DMS 273 treated with DMSO at 0.1 percent for 48 hours (cell line): ENCODE measurements around the gene DTNB.
"Not testable (repeated sequence)": the region's sequence is repeated elsewhere in the genome, so short reads cannot be mapped to it uniquely, and the experiment has no call there.

ENCODE experiments used
- DNase-seq: peaks from one replicate; lab custom pipeline; 2025; lab: John Stamatoyannopoulos, UW

The DTNB gene

DNA sequence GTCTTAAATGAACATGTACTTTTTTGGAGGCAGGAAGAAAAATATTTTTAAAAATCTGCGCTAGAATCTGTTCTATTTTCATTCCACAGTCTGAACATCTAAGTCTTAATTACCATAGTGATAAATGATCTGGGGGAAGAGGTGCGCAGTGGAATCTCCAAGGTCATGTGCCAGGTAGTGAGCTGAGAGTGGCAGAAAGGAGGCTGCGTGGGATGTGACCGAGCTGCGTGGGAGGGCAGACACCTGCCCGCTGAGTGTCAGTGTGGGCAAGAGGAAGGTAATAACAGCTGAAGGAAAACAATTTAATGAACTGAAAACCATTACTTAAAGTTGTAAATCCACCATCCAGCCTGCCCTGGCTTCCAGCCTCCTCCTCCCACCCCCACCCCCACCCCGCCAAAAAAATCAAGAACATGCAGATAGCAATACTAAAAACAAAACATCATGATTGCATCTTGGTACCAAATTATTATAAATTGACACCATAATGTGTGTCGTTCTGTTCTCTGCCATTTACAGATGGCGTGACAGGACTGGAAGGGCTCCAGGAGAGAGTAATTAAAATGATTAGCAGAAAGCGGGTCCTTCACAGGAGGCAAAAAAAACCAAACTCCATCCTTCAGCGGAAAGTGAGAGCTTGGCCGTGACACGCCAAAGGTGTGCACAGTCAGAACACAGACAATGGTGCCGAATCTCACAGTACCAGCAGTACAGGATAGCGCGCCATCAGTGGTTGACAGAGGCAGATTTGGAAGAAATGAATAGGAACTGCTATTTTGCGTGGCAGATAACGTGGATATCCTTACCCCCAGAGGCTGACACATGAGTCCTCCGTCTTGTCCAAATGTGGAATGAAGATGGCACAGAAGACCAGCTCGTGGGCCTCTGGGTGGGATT lies 11.4 kb upstream of the DTNB start:
- DNase-seq: no peak

DNA sequence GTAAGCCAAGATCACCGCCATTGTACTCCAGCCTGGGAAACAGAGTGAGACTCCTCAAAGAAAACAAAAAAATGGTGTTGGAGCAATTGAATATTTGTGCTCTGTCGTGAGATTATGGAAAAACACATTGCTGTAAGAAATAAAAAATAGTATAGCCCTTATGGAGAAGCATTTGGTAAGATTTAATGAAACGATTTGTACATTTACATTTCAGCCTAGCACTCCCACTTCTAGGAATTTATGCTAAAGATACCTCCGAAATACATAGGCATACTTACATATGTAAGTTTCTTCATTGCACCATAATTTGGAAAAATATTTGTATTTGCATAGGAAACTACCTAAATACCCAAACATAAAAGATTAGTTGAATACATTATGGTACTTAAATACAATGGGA lies 8.7 kb upstream of the DTNB start:
- DNase-seq: no peak

DNA sequence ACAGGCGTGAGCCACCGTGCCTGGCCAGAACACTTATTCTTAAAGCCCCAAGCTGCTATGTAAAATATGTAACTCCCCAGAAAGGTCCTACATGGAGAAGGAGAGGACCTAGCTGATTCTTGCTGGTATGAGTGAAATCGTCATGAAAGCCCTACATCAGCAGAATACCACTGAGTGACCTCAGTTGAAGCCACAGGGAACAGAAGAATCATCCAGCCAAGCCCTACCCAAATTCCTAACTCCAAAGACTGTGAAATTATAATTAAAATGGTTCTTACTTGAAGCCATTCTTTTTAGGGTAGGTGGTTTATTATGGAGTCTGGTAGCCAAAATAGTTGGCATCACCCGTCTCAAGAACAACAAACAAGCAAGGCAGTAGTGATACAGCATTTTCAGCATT lies 4.5 kb upstream of the DTNB start:
- DNase-seq: no peak

DNA sequence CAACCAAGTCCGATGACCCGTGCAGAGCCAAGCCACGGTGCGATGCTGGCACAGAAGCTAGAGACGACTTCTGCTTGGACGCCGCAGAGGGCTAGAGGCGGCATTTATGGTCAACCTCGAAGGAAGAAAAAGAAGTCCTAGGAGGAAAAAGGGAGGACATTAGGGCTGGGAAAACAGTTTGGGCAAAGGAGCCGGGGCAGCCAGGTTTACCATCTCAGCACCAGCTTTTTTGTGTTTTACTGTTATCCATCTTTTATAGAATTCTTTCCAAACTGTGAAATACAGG lies 643 bp upstream of the DTNB start:
- DNase-seq: no peak

DNA sequence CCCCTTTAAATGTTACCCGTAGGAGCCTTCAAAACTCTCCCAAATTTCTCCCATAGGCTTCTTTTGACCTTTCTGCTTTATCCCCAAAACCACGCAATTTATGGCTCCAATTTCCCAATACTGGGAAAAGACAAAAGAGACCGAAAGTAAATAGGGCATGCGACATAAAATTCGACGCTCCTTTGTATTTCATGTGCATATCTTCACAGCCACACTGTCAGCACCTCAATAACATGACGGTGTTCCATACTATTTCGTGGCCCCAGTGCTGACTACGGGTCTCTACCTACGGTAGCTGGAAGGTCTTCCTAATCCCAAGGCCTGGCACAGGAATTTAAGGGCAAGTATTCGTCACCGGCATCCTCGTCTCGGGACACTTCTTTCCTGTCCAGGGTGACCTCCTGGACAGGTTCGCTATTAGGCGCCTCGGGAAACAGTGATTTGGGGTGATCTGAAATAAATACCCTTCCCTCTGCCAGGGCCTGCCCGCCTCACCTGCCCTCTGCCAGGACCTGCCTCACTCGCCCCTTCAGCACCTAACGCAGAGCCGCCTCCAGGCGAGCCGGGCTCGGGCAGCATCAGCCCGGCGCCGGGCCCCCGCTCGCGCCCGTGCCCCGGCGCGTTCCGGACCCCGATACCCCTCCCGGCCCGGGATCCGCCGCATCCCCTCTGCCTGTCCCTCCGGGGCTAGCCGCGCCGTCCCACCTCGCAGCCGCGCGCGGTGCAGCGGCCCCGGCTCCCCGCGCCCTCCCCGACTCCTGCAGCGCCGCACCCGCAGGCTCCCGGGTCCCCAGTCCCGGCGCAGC lies 680 bp downstream of the DTNB start:
- DNase-seq: no peak

DNA sequence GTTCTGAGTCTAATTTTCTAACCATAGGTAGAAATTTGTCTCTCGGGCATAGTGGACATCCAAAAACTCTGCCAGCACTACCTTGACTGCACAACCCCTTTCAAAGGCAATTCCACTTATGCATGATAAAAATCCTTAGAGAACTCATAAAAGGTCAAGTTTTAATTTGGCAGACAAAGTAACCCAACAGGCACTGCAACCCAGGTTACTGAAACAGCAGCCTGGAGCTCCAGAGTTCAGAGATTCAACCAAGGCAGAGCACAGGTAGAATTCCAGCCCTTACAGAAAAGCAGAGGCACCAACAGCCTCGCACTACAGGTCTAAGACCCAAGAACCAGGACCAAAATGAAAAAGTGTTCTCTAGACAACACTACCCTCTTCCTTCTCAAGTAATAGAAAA lies 1.8 kb downstream of the DTNB start:
- DNase-seq: no peak

DNA sequence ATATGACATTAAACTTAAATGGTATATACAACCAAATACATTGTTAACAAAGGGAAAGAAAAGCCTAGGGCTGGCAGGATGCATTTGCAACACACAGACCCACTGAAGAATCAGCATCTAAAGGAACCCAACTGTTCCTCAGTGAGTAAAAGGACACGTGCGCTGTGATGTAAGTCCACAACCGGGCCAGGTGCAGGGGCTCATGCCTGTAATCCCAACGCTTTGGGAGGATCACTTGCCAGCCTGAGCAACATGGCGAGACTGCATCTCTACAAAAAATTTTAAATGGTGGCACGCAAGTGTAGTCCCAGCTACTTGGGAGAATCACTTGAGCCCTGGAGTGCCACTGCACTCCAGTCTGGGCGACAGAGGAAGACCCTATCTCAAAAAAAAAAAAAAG lies 3.9 kb downstream of the DTNB start:
- no peak for DNase-seq

DNA sequence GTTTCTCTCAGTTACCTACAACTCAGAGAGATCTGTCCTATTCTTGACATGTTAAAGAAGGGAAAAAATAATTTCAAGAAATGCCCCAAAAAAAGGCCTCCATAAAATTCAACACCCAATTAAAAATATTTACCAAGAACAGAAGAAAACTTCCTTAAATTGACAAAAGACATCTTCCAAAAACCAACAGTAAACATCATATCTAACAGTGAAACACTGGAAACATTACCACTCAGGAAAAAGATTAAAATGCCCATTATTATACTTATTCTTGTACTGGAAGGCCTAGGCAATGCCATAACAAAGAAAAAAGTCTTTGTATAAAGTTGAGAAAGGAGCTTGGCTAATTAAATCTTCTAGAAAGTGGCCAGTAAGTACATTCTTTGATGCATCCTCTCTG lies 7.2 kb downstream of the DTNB start:
- no peak for DNase-seq

DNA sequence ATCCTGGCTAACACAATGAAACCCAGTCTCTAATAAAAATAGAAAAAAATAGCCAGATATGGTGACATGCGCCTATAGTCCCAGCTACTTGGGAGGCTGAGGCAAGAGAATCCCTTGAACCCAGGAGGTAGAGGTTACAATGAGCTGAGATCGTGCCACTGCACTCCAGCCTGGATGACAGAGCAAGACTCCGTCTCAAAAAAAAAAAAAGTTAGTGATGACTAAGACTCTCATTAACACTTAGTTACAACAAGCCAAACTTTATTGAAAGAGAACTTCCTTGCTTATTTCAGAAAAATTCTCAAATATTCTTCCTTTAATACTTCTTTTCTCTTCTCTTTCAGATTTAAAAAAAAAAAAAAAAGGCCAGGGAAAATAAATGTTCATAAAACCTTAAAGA lies 7.9 kb downstream of the DTNB start:
- not testable (repeated sequence) for DNase-seq

DNA sequence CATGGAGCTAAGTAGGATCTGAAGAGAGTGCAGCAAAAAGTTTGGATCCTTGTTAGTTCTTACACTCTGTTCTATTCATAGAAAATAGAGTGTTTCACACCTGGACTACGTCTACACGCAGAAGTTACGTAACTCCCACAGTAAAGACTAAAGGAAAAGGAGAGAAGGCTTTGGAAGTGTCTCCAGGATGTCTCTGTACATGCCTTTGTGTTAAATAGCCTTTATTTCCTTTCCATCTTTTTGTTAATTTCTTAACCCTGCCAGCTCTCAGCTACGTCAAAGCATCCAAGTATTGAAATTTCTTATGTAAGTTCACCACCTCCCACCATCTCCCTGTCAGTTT lies 8.4 kb downstream of the DTNB start:
- no peak for DNase-seq

DNA sequence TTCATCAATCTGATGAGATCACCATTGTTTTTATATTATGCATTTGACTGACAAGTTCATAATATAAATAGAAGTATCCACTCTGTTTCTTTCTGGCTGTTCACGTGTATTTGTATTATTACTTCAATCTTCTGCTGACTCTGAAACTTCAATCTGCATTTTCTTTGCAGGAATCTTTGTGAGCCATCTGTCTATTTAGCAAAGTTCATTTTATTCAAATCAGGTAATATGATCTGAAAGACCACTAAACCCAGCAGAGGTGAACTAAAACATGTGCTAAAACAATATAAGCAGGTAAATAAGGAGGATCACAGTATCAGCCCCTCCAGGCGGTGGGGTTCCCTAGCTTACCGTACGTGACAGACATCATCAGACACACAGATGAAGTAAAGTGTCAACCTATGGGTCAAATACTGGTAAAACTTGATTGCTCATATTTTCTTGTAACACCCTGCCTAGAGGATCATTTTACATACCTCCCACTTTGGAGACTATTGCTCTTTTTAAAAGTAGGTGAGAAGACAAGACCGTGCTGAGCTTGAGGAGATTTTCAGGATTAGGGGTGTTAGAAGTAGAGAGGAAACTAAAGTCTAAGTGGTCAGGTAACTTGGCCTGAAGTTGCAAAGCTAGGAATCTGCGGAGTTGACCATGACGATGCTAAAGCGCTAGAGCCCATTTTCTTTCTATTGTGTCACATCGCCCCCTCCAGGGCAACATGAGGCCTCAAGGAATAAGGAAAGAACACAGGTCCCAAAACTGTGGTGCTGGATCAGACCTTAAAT lies 9.0 kb downstream of the DTNB start:
- peak; percentile 52 for DNase-seq

DNA sequence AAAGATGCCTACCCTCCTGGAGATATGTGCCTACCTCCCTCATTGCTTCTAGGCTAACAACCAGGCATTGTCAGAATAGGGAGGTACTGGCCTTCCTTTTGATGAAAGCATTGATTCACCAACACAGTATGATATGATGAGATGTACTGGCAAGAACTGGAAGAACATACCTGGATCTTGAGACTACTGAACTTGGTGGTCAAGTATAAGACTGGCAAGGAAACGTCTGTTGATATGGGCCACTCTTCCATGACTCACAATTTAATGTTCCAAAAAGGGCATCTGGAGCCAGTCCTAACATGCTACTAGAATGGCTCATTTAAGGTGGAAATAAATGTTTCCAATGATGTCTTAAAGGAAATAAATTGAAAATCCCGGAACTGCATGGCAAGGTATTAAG lies 18.1 kb downstream of the DTNB start:
- DNase-seq: no peak

DNA sequence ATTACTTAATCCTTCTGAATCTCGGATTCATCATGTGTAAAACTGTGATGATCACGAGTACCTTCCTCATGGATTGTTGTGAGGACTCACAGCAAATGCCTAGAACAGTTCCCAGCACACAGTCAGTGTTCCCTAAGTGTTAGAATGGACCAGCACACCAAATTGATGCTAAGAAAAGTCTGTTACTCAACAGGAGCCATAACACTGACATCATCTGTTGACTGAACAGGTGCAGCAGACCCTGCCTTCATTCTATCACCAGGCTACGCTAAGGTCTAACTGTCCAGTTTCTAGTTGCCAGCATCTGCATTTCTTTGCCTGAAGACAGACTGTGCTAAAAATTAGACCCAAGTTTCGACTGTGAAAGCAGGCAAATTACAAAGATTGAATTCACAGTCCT lies 18.6 kb downstream of the DTNB start:
- DNase-seq: no peak

DNA sequence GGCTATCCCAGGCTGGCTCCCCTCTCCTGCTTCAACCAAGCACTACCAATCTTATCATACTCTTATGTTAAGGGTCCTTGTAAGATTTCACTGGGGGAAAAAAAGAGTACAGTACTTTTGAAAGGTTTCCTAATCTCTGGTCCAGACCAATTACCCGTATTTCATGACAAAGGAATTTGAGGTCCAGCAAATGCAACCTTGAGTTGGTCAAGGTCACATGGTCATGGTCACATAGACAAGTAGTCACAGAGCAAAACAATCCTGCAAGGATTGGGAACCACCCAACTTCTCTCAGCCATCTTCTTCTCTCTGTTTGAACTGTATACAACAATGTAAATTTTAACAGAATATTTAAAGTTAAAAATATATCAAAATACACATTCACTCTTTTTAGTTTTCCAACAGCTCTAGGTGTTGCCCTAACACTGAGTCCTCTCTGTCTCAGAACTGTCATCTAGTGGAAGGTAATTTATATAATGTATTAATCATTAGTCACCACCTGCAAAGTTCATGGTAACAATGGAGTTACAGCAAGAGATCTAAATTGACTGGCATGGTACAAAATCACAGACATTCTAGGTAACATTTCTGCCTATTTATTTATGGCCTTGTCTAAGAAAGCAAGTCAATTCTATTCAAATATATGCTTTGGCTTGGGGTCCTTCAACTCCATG lies 21.5 kb downstream of the DTNB start:
- no peak for DNase-seq

DNA sequence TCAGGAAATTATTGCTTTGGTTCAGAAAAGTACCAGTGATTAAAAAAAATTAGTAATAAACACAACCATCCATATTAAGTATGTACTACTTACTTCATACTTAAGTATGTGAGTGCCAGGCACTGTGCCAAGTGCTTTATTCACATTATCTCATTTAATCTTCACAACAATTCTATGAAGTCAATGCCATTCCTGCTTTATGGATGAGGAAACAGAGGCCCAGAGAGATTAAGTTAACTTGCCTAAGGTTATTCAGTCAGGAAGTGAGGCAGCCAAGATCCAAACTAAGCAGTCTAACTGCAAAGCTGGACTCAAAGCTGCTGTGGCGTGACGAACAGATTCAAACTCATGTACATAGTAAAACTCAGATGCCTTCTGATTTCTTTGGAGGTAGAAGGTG lies 22.3 kb downstream of the DTNB start:
- DNase-seq: no peak

DNA sequence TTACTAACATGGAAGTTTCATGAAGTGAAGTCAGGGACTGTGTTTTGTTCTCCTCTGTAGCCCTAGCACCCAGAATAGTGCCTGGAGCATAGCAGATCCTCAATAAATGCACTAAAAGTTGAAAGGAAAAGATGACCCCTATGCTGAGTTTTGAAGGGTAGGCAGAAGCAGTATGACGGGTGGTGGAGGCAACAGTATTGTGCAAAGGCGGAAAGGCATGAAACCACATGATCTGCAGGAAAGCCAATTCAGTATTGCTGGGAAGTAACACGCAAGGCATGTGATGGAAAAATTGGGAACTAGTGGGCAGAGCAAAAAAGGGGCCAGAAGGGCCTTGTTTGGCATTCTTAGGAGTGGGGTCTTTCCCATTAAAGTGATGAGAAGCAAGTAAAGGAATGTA lies 23.1 kb downstream of the DTNB start:
- DNase-seq: no peak

DNA sequence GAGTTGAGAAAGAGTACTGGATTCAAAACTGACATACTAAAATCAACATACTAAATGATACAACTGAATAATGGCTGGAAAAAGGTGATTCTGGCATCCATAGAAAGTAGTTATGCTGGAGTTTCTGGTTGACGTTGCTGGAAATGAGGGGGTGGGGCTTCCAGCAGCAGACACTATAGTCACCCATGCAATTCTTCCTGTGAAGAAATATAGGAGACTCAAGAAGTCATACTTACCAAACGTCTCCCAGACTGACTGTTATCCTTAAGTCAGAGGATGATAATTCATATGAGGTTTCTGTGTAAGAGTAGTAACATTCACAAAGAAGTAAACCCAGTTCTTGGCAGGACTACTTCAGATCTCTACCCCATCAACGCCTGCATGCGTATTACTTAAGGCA lies 23.6 kb downstream of the DTNB start:
- no peak for DNase-seq

DNA sequence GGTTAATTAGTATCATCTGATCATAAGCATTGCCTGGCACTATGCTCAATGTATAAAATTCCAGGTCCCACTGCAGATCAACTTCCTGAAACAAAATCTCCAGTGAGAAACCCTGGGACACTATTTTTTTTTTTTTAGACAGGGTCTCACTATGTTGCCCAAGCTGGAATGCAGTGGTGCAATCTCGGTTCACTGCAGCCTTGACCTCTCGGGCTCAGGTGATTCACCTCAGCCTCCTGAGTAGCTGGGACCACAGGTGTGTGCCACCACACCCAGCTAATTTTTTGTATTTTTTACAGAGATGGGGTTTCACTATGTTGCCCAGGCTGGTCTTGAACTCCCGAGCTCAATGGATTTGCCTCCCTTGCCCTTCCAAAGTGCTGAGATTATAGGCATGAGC lies 31.1 kb downstream of the DTNB start:
- no peak for DNase-seq

DNA sequence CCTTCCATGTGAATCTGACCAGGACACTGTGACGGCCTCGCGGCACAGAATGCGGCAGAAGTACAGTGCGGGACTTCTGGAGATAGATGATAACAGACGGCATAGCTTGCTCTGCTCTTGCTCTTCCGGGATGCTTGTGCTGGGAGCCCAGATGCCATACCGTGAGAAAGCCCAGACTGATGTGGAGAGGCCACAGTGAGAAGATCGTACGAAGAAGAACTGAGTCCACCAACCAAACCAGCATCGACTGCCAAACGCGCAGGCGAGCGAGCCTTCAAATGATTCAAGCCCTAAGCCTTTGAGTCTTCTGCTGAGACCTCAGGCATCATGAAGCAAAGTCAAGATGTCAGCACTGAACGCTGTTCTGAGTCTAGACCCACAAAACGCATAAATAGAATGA lies 33.7 kb downstream of the DTNB start:
- no peak for DNase-seq

DNA sequence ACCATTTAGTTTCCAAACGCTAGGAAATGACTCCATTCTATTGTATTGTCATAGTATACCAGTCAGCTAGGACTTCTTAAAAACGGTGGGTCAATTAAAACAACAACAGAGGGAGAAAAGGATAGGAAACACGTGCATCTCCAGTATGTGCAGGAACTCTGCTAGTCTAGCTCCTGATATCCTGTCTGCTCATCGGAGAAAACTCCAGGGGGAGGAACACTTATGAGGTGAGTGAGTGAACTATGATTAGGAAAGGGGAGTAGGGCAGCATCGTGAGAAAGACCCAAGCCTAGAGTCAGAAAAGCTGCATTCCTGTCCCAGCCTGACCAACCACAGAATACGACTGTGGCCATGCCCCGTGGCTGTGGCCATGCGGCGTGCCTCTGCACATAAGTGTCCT lies 34.2 kb downstream of the DTNB start:
- DNase-seq: no peak

DNA sequence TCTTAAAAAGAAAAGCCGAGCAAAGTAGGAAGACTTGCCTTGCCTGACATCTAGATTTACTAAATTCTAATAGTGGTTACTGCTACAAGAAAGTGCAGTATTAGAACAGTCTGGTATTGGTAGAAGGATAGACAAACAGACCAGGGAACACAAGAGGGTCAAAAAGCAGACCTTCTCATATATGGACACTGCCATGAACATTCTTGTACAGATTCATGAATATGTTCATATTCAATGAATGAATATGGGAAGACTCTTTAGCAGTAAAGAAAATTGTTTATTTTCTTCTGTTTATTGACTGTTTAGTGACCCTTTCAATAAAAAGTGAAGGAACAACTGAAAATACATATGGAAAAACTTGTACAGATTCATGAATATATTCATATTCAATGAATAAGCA lies 37.6 kb downstream of the DTNB start:
- DNase-seq: no peak

DNA sequence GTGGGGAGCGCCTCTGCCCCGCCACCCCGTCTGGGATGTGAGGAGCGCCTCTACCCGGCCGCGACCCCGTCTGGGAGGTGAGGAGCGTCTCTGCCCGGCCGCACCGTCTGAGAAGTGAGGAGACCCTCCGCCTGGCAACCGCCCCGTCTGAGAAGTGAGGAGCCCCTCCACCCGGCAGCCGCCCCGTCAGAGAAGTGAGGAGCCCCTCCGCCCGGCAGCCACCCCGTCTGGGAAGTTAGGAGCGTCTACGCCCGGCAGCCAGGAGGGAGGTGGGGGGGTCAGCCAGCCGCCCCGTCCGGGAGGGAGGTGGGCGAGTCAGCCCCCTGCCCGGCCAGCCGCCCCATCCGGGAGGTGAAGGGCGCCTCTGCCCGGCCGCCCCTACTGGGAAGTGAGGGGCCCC lies 39.6 kb downstream of the DTNB start:
- not testable (repeated sequence) for DNase-seq
